PC-9 (cell line): Measurements from ENCODE around the gene CROCC. TPM values are rescaled to one million over a fixed set of nuclear protein-coding genes. Genes with fewer than 3 reads are reported as not detected.

Experiments used
- BruUV-seq: library from RNA; stranded (reverse); fragments of 400-500 nt; replicated peaks from 2 replicates; lab custom pipeline; 2021; lab: Mats Ljungman, UMichigan
- CTCF ChIA-PET: fragments of 300-600 bp; sonication (Branson Sonifier 250); formaldehyde crosslinking; loops from one replicate; lab custom pipeline; 2022; ENCODE audit warnings: antibody characterized with exemption; lab: Charles Lee
- POLR2A ChIA-PET: fragments of 300-600 bp; sonication (Branson Sonifier 250); formaldehyde crosslinking; loops from one replicate; lab custom pipeline; 2022; ENCODE audit warnings: antibody characterized with exemption; ENCODE audit not compliant: unreplicated experiment; lab: Charles Lee
- DNase-seq, 2 experiments: peaks; one replicate each; pipeline versions ENCODE4 v3.0.0 to v3.0.0-alpha.2; 2015 to 2022; ENCODE audit warnings: mixed read lengths in 1 of 2
- H2AFZ ChIP-seq: fragments of 200-600 bp; sonication (generic); 2 replicates; pipeline ENCODE4 v1.8.1; 2017; ENCODE audit warnings: antibody characterized with exemption
- H3F3A ChIP-seq: fragments of 200-600 bp; sonication (generic); 2 replicates; pipeline ENCODE4 v1.8.1; 2017; ENCODE audit warnings: antibody characterized with exemption, mild to moderate bottlenecking, low read depth; ENCODE audit not compliant: insufficient read depth
- H3K27ac ChIP-seq: fragments of 200-600 bp; sonication (generic); 2 replicates; pipeline ENCODE4 v1.6.1; 2016; ENCODE audit warnings: mixed run types
- H3K27me3 ChIP-seq: fragments of 200-600 bp; sonication (generic); 2 replicates; pipeline ENCODE4 v1.6.1; 2016; ENCODE audit warnings: low read depth, mixed run types; ENCODE audit not compliant: insufficient read depth
- H3K36me3 ChIP-seq: fragments of 200-600 bp; sonication (generic); 2 replicates; pipeline ENCODE4 v1.6.1; 2016; ENCODE audit warnings: low read depth, mixed run types
- H3K4me1 ChIP-seq: fragments of 200-600 bp; sonication (generic); replicated peaks from 2 replicates; pipeline ENCODE4 v1.6.1; 2016; ENCODE audit warnings: mixed run types; ENCODE audit not compliant: insufficient read depth
- H3K4me2 ChIP-seq: fragments of 200-600 bp; sonication (generic); 2 replicates; pipeline ENCODE4 v1.6.1; 2017; ENCODE audit warnings: mixed run types
- H3K4me3 ChIP-seq: fragments of 200-600 bp; sonication (generic); 2 replicates; pipeline ENCODE4 v1.6.1; 2016; ENCODE audit warnings: mixed run types
- H3K79me2 ChIP-seq: fragments of 200-600 bp; sonication (generic); 2 replicates; pipeline ENCODE4 v1.6.1; 2017; ENCODE audit warnings: low read depth, mixed run types
- H3K9me2 ChIP-seq: fragments of 200-600 bp; sonication (generic); 2 replicates; pipeline ENCODE4 v1.8.1; 2017; ENCODE audit warnings: mild to moderate bottlenecking; ENCODE audit not compliant: insufficient read depth
- H3K9me3 ChIP-seq: fragments of 200-600 bp; sonication (generic); 2 replicates; pipeline ENCODE4 v1.8.1; 2016; ENCODE audit warnings: low read depth; ENCODE audit not compliant: insufficient read depth
- H4K20me1 ChIP-seq: fragments of 200-600 bp; sonication (generic); 2 replicates; pipeline ENCODE4 v1.8.1; 2017; ENCODE audit not compliant: insufficient read depth
- EZH2 ChIP-seq: fragments of 200-600 bp; sonication (generic); IDR thresholded peaks from 2 replicates; pipeline ENCODE4 v1.8.0; 2017; ENCODE audit warnings: antibody characterized with exemption, low read depth
- intact Hi-C: fragments of 100-400 bp; cut with micrococcal nuclease; formaldehyde crosslinking; loops from one replicate; pipeline ENCODE4 v1.10.0; 2022; ENCODE audit not compliant: unreplicated experiment
- total RNA-seq: library from RNA; stranded (reverse); gene quantifications from 2 replicates; pipeline ENCODE4 v1.2.3, GENCODE V29; 2021
- TF ChIP-seq, protein P1 (sequence below): fragments of 200-600 bp; sonication (generic); conservative IDR thresholded peaks from 2 replicates; pipeline ENCODE4 v1.6.1; 2017; ENCODE audit warnings: mixed run types, antibody characterized with exemption, mild to moderate bottlenecking, moderate library complexity

CROCC gene
- total RNA-seq, 1 experiment from 2014 or later: 18.9 TPM

DNA sequence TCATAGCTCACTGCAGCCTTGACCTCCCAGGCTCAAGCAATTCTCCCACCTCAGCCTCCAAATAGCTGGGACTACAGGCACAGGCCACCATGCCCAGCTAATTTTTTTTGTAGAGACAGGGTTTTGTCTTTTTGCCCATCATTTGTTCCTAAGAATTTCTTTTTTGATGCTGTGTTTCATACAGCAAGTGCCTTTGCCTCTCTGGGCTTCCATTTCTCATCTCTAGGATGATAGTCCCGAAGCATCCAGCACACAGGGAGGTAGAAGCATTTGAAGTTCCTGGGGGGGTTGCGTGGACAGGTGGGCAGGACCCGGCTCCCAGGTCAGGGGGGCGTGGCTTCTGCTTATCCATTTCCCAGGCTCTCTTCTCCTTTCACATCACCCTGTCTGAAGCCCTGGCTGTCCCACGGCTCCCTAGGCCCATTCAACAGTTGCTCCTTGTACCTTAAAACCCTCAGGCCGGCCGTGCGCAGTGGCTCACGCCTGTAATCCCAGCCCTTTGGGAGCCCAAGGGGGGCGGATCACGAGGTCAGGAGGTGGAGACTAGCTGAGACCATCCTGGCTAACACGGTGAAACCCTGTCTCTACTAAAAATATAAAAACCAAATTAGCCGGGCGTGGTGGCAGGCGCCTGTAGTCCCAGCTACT is 86.6 kb downstream of the CROCC start:
- peaks cover 11% of the 10 kb centered on the region for H3F3A ChIP-seq
- H2AFZ ChIP-seq: no peak overlapping the region
- intact Hi-C loops: no loop called here
- ChIA-PET POLR2A (no interaction called here), CTCF (interaction anchor here (0.6 kb wide), 1 partner anchor 412 kb away, joined by 4 read pairs; no protein-coding TSS in a partner anchor)
- H3K4me3 ChIP-seq: no peak overlapping the region
- no peak for TF ChIP-seq EZH2
- TF ChIP-seq, protein P1, sequence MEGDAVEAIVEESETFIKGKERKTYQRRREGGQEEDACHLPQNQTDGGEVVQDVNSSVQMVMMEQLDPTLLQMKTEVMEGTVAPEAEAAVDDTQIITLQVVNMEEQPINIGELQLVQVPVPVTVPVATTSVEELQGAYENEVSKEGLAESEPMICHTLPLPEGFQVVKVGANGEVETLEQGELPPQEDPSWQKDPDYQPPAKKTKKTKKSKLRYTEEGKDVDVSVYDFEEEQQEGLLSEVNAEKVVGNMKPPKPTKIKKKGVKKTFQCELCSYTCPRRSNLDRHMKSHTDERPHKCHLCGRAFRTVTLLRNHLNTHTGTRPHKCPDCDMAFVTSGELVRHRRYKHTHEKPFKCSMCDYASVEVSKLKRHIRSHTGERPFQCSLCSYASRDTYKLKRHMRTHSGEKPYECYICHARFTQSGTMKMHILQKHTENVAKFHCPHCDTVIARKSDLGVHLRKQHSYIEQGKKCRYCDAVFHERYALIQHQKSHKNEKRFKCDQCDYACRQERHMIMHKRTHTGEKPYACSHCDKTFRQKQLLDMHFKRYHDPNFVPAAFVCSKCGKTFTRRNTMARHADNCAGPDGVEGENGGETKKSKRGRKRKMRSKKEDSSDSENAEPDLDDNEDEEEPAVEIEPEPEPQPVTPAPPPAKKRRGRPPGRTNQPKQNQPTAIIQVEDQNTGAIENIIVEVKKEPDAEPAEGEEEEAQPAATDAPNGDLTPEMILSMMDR: no peak
- no peaks in the 10 kb centered on the region; the same call in 1 of the 2 replicates for H3K79me2 ChIP-seq
- no peaks in the 10 kb centered on the region for H3K27me3 ChIP-seq
- H3K36me3 ChIP-seq: no peaks in the 10 kb centered on the region
- no peak overlapping the region for H3K27ac ChIP-seq
- DNase-seq: no peak
- 0 out of 2 replicates have a peak, but pooled peaks cover 4% of the 10 kb centered on the region for H3K4me1 ChIP-seq
- H3K9me3 ChIP-seq: no peaks in the 10 kb centered on the region
- no peaks in the 10 kb centered on the region for H3K9me2 ChIP-seq
- H3K4me2 ChIP-seq: no peak overlapping the region
- H4K20me1 ChIP-seq: no peaks in the 10 kb centered on the region
- no TSS peak for BruUV-seq

DNA sequence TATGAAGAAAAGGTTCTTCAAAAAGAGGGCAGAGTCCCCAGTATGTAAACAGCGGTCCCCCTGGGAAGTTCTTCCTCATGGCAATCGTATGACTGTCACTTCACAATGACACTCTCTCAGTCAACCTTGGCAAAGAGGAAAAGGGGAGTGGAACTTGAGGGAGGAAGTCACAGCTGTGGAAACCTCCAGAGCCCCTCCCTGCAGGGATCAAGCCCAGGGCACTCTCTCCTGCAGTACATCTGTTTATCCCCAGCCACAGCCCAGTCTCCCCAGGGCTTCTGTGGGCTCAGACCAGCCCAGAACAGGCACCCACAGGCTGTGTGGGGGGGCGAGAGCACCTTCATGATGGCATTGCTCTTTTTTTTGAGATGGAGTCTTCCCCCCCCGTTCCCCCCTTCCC is 88.0 kb downstream of the CROCC start:
- Histone ChIP-seq H3K79me2 (no peaks in the 10 kb centered on the region; the same call in 1 of the 2 replicates), H3K9me3 (no peaks in the 10 kb centered on the region), H3K27me3 (no peaks in the 10 kb centered on the region), H3K4me2 (no peak overlapping the region), H3F3A (no peaks in the 10 kb centered on the region), H3K27ac (no peak overlapping the region), H3K4me3 (no peak overlapping the region), H3K9me2 (no peaks in the 10 kb centered on the region), H3K4me1 (no peaks in the 10 kb centered on the region), H4K20me1 (no peaks in the 10 kb centered on the region), H2AFZ (no peak overlapping the region), H3K36me3 (no peaks in the 10 kb centered on the region)
- TF ChIP-seq EZH2: no peak
- TF ChIP-seq, protein P1: no peak
- no TSS peak for BruUV-seq
- ChIA-PET POLR2A (interaction anchor here (0.6 kb wide), 1 partner anchor 1205 kb away, joined by 13 read pairs; no protein-coding TSS in a partner anchor), CTCF (no interaction called here)
- DNase-seq: peak in 1 of 2 experiments; percentile 68
- intact Hi-C loops: loop anchor here (2.0 kb wide), 1 partner anchor 49 kb away; no protein-coding TSS in a partner anchor

GRCh38 chr1:17011092-17011438 is 89.3 kb downstream of the CROCC start:
- Histone ChIP-seq H3K27ac (no peak overlapping the region), H3K9me2 (no peaks in the 10 kb centered on the region), H3K4me1 (no peaks in the 10 kb centered on the region), H2AFZ (peak overlapping the region; percentile 77), H3K4me2 (peak overlapping the region; percentile 75), H3F3A (no peaks in the 10 kb centered on the region; the same call in 1 of the 2 replicates), H3K79me2 (no peaks in the 10 kb centered on the region; the same call in 1 of the 2 replicates), H4K20me1 (no peaks in the 10 kb centered on the region), H3K27me3 (no peaks in the 10 kb centered on the region), H3K4me3 (peak overlapping the region; percentile 69), H3K9me3 (no peaks in the 10 kb centered on the region), H3K36me3 (no peaks in the 10 kb centered on the region)
- BruUV-seq: no TSS peak
- no peak for DNase-seq
- ChIA-PET POLR2A (no interaction called here), CTCF (no interaction called here)
- TF ChIP-seq, protein P1: no peak
- TF ChIP-seq EZH2: no peak
- intact Hi-C loops: loop anchor here (2.0 kb wide), 1 partner anchor 50 kb away; no protein-coding TSS in a partner anchor
